ENCODE measurements around the gene MANSC4. TPM values are rescaled to one million over a fixed set of nuclear protein-coding genes. Genes with fewer than 3 reads are reported as not detected.

MANSC4 gene
- total RNA-seq, 1 donor from 2014 or later = not detected

DNA sequence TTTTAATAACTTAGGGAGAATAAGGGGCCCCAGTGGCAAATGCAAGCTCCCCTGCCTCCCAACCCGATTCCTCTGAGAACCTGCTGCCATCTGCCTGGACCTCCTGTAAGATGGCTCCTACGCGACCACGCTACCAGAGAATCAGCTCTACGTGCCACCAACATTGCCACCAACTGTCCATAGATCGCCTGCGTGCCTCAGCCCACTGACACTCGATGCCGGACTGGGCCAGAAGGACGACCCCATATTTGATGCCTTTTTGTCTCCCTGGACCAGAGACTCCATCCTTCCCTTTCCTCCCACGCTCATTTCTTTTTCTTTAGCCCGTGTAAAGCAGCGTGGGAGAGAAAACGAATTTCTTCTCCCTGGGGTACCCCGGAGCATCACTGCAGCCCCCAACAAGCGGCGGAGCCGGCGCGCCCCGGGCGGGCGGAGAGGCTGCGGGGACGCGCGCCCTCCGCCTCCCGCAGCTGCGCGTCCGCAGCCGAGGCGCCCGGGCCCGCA lies 568 bp downstream of the MANSC4 start:
- Histone ChIP-seq H3K27me3 (ENCODE audit: control insufficient read depth, insufficient read depth, low read length) (no peaks in the 10 kb centered on the region), H3K4me3 (ENCODE audit: low read depth, low read length) (peak overlapping the region; percentile 53), H3K36me3 (ENCODE audit: control insufficient read depth, insufficient read depth, low read length) (no peaks in the 10 kb centered on the region)
- no peak for DNase-seq (ENCODE audit: low read depth)
- TF ChIP-seq CTCF (IDR thresholded peaks at IDR 0.05; ENCODE audit: insufficient read depth, low read length, poor library complexity, severe bottlenecking) = no peak

DNA sequence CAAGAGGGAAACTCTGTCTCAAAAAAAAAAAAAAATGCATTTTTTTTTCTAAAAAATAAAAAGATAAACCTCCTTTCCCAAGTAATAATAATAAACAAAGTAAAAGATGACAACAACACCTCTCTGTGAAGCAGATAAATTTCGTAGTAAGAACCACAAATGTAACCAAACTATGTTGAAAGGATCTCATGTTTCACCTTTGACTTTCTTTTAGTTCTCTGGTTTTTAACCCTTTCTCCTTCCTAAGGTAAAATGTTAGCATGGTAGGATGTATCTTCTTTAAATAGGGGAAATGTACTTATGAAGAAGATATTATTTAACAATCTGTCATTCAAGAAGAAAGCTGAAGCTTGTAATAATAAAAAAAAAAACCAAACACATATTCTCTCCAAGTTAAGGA lies 1.8 kb downstream of the MANSC4 start:
- no peak for TF ChIP-seq CTCF (IDR thresholded peaks at IDR 0.05; ENCODE audit: insufficient read depth, low read length, poor library complexity, severe bottlenecking)
- H3K4me3 ChIP-seq (ENCODE audit: low read depth, low read length) = no peak overlapping the region
- H3K27me3 ChIP-seq (ENCODE audit: control insufficient read depth, insufficient read depth, low read length) = no peaks in the 10 kb centered on the region
- no peaks in the 10 kb centered on the region for H3K36me3 ChIP-seq (ENCODE audit: control insufficient read depth, insufficient read depth, low read length)
- DNase-seq (ENCODE audit: low read depth) = no peak

DNA sequence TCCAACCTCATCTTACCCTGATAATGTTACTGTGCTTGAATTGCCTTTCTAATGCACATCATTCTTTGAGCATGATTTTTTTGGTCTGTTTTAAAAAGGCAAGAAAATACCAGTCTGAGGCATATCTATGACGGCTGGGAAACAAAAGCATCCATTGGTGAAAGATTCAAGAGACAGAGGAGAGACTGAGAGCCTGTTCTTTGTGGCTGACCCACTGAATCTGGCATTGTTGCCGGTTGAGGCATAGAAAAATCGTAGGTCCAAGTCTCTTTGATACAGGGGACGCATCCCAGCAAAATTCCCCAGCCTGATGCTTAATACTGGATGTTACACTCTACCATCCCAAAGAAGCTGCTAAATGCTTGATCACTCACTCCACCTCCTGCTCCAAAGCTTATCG lies 2.9 kb downstream of the MANSC4 start:
- DNase-seq (ENCODE audit: low read depth) = no peak

DNA sequence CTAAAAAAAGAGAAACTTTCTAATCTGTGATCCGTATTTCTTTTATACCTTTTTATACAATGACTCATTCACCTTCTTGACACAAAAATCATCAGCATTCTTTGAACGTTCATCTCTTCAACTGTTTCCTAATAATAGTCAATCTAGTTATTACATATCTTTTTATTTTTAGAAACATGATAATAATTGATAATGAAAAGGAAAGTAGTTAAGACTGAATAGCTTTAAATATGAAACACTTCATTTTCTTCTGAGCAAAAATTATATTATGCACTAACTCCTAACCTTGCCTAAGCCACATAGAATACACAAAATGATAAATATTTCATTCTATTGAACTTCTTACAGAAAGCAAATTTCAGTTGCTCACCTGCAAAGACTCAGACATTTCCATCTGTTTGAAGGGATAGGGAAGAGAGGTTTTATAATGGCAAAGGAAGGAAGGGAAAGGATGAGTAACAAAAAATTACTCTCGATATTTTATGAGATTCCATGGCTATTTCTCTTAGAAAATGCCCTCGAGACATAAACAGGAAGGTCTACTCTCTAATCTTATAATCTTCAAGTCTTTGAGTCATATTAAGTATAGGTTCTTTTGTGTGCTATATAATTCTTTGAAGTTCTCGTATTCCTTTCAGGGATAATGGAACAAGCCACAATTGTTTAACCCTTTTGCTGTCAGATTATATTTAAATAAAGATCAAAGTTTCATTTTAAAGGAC lies 7.5 kb downstream of the MANSC4 start:
- no peaks in the 10 kb centered on the region for H3K27me3 ChIP-seq (ENCODE audit: control insufficient read depth, insufficient read depth, low read length)
- no peak for TF ChIP-seq CTCF (IDR thresholded peaks at IDR 0.05; ENCODE audit: insufficient read depth, low read length, poor library complexity, severe bottlenecking)
- DNase-seq (ENCODE audit: low read depth) = no peak
- no peaks in the 10 kb centered on the region for H3K36me3 ChIP-seq (ENCODE audit: control insufficient read depth, insufficient read depth, low read length)
- no peak overlapping the region for H3K4me3 ChIP-seq (ENCODE audit: low read depth, low read length)

More for the DNA sequence above, 2.9 kb downstream of the MANSC4 start:
- no peak overlapping the region for H3K4me3 ChIP-seq (ENCODE audit: low read depth, low read length)
- TF ChIP-seq CTCF (IDR thresholded peaks at IDR 0.05; ENCODE audit: insufficient read depth, low read length, poor library complexity, severe bottlenecking) = no peak
- H3K27me3 ChIP-seq (ENCODE audit: control insufficient read depth, insufficient read depth, low read length) = no peaks in the 10 kb centered on the region
- H3K36me3 ChIP-seq (ENCODE audit: control insufficient read depth, insufficient read depth, low read length) = no peaks in the 10 kb centered on the region

- Histone ChIP-seq H3K4me3 (ENCODE audit: low read depth, low read length) (no peak overlapping the region), H3K36me3 (ENCODE audit: control insufficient read depth, insufficient read depth, low read length) (no peaks in the 10 kb centered on the region), H3K27me3 (ENCODE audit: control insufficient read depth, insufficient read depth, low read length) (no peaks in the 10 kb centered on the region)
- no peak for TF ChIP-seq CTCF (IDR thresholded peaks at IDR 0.05; ENCODE audit: insufficient read depth, low read length, poor library complexity, severe bottlenecking)
- no peak for DNase-seq (ENCODE audit: low read depth)
Measured at GRCh38 chr12:27771481-27772327, 8.3 kb downstream of the MANSC4 start.

All from kidney epithelial cell (primary cell).